H1 (cell line): Measurements from ENCODE around the gene SSX2IP. TPM values are rescaled to one million over a fixed set of nuclear protein-coding genes. Genes with fewer than 3 reads are reported as not detected.

Experiments used
- CTCF ChIA-PET: fragments of 300-600 bp; sonication (Branson Sonifier 250); formaldehyde crosslinking; loops from one replicate; lab custom pipeline; 2021; ENCODE audit not compliant: partially characterized antibody; lab: Charles Lee
- POLR2A ChIA-PET: fragments of 300-600 bp; sonication (Branson Sonifier 250); formaldehyde crosslinking; loops from one replicate; lab custom pipeline; 2021; ENCODE audit warnings: inconsistent platforms; ENCODE audit not compliant: partially characterized antibody; lab: Charles Lee
- DNase-seq, 2 experiments: peaks; one replicate each; pipeline versions ENCODE4 v3.0.0 to v3.0.0-alpha.2; 2010 to 2022; ENCODE audit warnings: low spot score in 2 of 2, low read depth in 1 of 2, mixed read lengths in 1 of 2
- FAIRE-seq: peaks from 2 replicates; lab custom pipeline; 2011; peaks lifted over from hg19 to GRCh38; lab: Jason Lieb, UNC
- H2AFZ ChIP-seq: 2 replicates; pipeline ENCODE4 v1.8.1; 2012; ENCODE audit warnings: low read length, inconsistent platforms
- H2AK5ac ChIP-seq: 2 replicates; pipeline ENCODE4 v1.6.1; 2013; ENCODE audit warnings: low read depth, low read length
- H2BK120ac ChIP-seq: replicated peaks from 2 replicates; pipeline ENCODE3; 2013; ENCODE audit warnings: low read depth, low read length, inconsistent platforms
- H2BK12ac ChIP-seq: 2 replicates; pipeline ENCODE4 v1.6.1; 2013; ENCODE audit warnings: low read depth, low read length
- H2BK15ac ChIP-seq: 2 replicates; pipeline ENCODE4 v1.6.1; 2013; ENCODE audit warnings: low read length
- H2BK20ac ChIP-seq: 2 replicates; pipeline ENCODE4 v1.6.1; 2013; ENCODE audit warnings: low read length
- H2BK5ac ChIP-seq: 2 replicates; pipeline ENCODE4 v1.6.1; 2013; ENCODE audit warnings: low read depth, low read length
- H3K14ac ChIP-seq: 2 replicates; pipeline ENCODE4 v1.6.1; 2013; ENCODE audit warnings: inconsistent platforms; ENCODE audit not compliant: insufficient read length
- H3K18ac ChIP-seq: 2 replicates; pipeline ENCODE4 v1.6.1; 2013; ENCODE audit warnings: low read length; ENCODE audit errors: extremely low read depth
- H3K23ac ChIP-seq: 2 replicates; pipeline ENCODE4 v1.6.1; 2013; ENCODE audit warnings: inconsistent platforms; ENCODE audit not compliant: insufficient read length
- H3K23me2 ChIP-seq: 2 replicates; pipeline ENCODE4 v1.6.1; 2013; ENCODE audit warnings: low read depth, low read length
- H3K27ac ChIP-seq: 2 replicates; pipeline ENCODE4 v1.6.1; 2011; ENCODE audit warnings: low read depth, low read length, inconsistent platforms
- H3K27me3 ChIP-seq, 4 experiments: replicated peaks in 1 of 4; 1 replicate in 1 of 4; 2 replicates in 3 of 4; pipeline versions ENCODE4 v1.6.1 to v1.8.1; 2011 to 2013; ENCODE audit warnings: low read length in 3 of 4, mild to moderate bottlenecking in 3 of 4, inconsistent platforms in 2 of 4, mixed read lengths in 2 of 4, moderate library complexity in 1 of 4; ENCODE audit not compliant: control insufficient read depth in 3 of 4, insufficient read depth in 3 of 4; ENCODE audit errors: extremely low read depth in 1 of 4
- H3K36me3 ChIP-seq, 4 experiments: 2 replicates each; pipeline versions ENCODE4 v1.6.1 to v1.8.1; 2011 to 2013; ENCODE audit warnings: mild to moderate bottlenecking in 4 of 4, low read length in 3 of 4, moderate library complexity in 2 of 4, control low read depth in 1 of 4, inconsistent platforms in 1 of 4; ENCODE audit not compliant: insufficient read depth in 4 of 4, control insufficient read depth in 2 of 4
- H3K4ac ChIP-seq: replicated peaks from 2 replicates; pipeline ENCODE3; 2013; ENCODE audit warnings: low read length, low read depth, mixed read lengths, inconsistent platforms; ENCODE audit not compliant: insufficient read length
- H3K4me1 ChIP-seq, 4 experiments: replicated peaks in 1 of 4; 1 replicate in 1 of 4; 2 replicates in 3 of 4; pipeline versions ENCODE4 v1.6.1 to v1.8.1; 2011 to 2013; ENCODE audit warnings: low read length in 3 of 4, inconsistent platforms in 2 of 4, mixed read lengths in 1 of 4; ENCODE audit not compliant: insufficient read depth in 4 of 4, control insufficient read depth in 3 of 4
- H3K4me2 ChIP-seq, 2 experiments: 2 replicates each; pipeline versions ENCODE4 v1.6.1 to v1.8.1; 2011 to 2013; ENCODE audit warnings: low read depth in 2 of 2, low read length in 2 of 2, control low read depth in 1 of 2, inconsistent platforms in 1 of 2, mild to moderate bottlenecking in 1 of 2; ENCODE audit not compliant: insufficient read depth in 1 of 2
- H3K4me3 ChIP-seq, 4 experiments: fragments of 200-600, 300-600 bp in 1 of 4; sonication (generic), shearing (Covaris generic), sonication (Bioruptor Twin) in 1 of 4; 2 replicates each; pipeline versions ENCODE4 v1.5.1 to v1.8.1; 2011 to 2016; ENCODE audit warnings: low read length in 4 of 4, low read depth in 3 of 4, control low read depth in 2 of 4, inconsistent platforms in 2 of 4, mild to moderate bottlenecking in 2 of 4, mixed read lengths in 1 of 4, moderate library complexity in 1 of 4; ENCODE audit not compliant: insufficient read depth in 2 of 4; ENCODE audit errors: extremely low read depth in 1 of 4
- H3K56ac ChIP-seq: replicated peaks from 2 replicates; pipeline ENCODE3; 2013; ENCODE audit warnings: low read depth, mild to moderate bottlenecking, mixed read lengths, low read length, inconsistent platforms; ENCODE audit not compliant: insufficient read length
- H3K79me1 ChIP-seq: 2 replicates; pipeline ENCODE4 v1.6.1; 2013; ENCODE audit warnings: low read depth, low read length, control low read depth
- H3K79me2 ChIP-seq, 2 experiments: 2 replicates each; pipeline versions ENCODE4 v1.6.1 to v1.8.1; 2012 to 2013; ENCODE audit warnings: low read length in 2 of 2, mild to moderate bottlenecking in 2 of 2, inconsistent platforms in 1 of 2; ENCODE audit not compliant: insufficient read depth in 2 of 2, control insufficient read depth in 1 of 2
- H3K9ac ChIP-seq, 4 experiments: replicated peaks in 1 of 4; 1 replicate in 1 of 4; 2 replicates in 3 of 4; pipeline versions ENCODE4 v1.6.1 to v1.8.1; 2011 to 2013; ENCODE audit warnings: low read depth in 3 of 4, low read length in 3 of 4, control low read depth in 2 of 4, mild to moderate bottlenecking in 2 of 4, moderate library complexity in 2 of 4, inconsistent platforms in 1 of 4; ENCODE audit errors: extremely low read depth in 1 of 4
- H3K9me3 ChIP-seq, 2 experiments: 2 replicates each; pipeline versions ENCODE4 v1.6.1 to v1.8.1; 2012 to 2013; ENCODE audit warnings: mild to moderate bottlenecking in 2 of 2, moderate library complexity in 2 of 2, control low read depth in 1 of 2, inconsistent platforms in 1 of 2, low read depth in 1 of 2, low read length in 1 of 2, mixed read lengths in 1 of 2; ENCODE audit not compliant: insufficient read depth in 2 of 2
- H4K20me1 ChIP-seq, 2 experiments: replicated peaks in 1 of 2; 2 replicates each; pipeline versions ENCODE3 to v1.8.1; 2011 to 2013; ENCODE audit warnings: inconsistent platforms in 2 of 2, low read length in 2 of 2, mild to moderate bottlenecking in 1 of 2; ENCODE audit not compliant: insufficient read depth in 2 of 2, control insufficient read depth in 1 of 2
- H4K5ac ChIP-seq: 2 replicates; pipeline ENCODE4 v1.6.1; 2013; ENCODE audit warnings: low read length, low read depth, mixed read lengths, inconsistent platforms; ENCODE audit not compliant: insufficient read length
- H4K8ac ChIP-seq: 2 replicates; pipeline ENCODE4 v1.8.0; 2013; ENCODE audit warnings: mild to moderate bottlenecking, moderate library complexity, low read length, inconsistent platforms; ENCODE audit not compliant: insufficient read depth; ENCODE audit errors: extremely low read depth
- H4K91ac ChIP-seq: replicated peaks from 2 replicates; pipeline ENCODE3; 2013; ENCODE audit warnings: low read length, mixed read lengths, inconsistent platforms; ENCODE audit not compliant: insufficient read length
- CHD1 ChIP-seq: IDR thresholded peaks from 2 replicates; pipeline ENCODE4 v1.6.1; 2012; ENCODE audit warnings: low read depth, low read length, improper control_type of control experiment
- TCF12 ChIP-seq: IDR thresholded peaks from 2 replicates; pipeline ENCODE4 v1.6.1; 2011; ENCODE audit warnings: low read depth, mild to moderate bottlenecking, low read length
- WGBS, 2 experiments: shearing (Covaris generic) in 1 of 2; methylation state at CpG; one replicate each; pipeline versions ENCODE4 v1.1.6 to v1.1.7; 2013 to 2015; ENCODE audit warnings: low lambda C conversion rate in 2 of 2, mixed read lengths in 2 of 2, inconsistent platforms in 1 of 2, low coverage in 1 of 2, missing lambda C conversion rate in 1 of 2; ENCODE audit not compliant: insufficient replicate concordance in 2 of 2, insufficient coverage in 1 of 2, insufficient read length in 1 of 2; ENCODE audit errors: extremely low coverage in 1 of 2, missing lambda C conversion rate in 1 of 2; 5-methylcytosine and 5-hydroxymethylcytosine counted together
- polyA plus RNA-seq, 7 experiments: library from polyadenylated mRNA; depleted of rRNA in 3 of 7; stranded (reverse) in 5 of 7; unstranded in 2 of 7; fragments of >200 nt in 5 of 7; fragments of 200-250 nt in 2 of 7; gene quantifications; 1 replicate in 5 of 7; 2 replicates in 1 of 7; 4 replicates in 1 of 7; pipeline versions ENCODE4 v1.2.1 to v1.2.3, GENCODE V29; 2011 to 2013; ENCODE audit warnings: missing spikeins in 2 of 7, mixed read lengths in 2 of 7
- total RNA-seq: library from RNA; stranded (reverse); fragmentation: NEBNext Ultra II Directional; extraction: Animal tissue kit (Norgen Biotek cat#: 25700); gene quantifications from 2 replicates; pipeline ENCODE4 v1.2.1, GENCODE V29; 2021

The SSX2IP gene
- total and polyA plus RNA-seq, 2 of the 8 experiments (the other 6 are each of a cell fraction or from before 2014, with no cell fraction given) = 4.0 to 31.3 TPM

DNA sequence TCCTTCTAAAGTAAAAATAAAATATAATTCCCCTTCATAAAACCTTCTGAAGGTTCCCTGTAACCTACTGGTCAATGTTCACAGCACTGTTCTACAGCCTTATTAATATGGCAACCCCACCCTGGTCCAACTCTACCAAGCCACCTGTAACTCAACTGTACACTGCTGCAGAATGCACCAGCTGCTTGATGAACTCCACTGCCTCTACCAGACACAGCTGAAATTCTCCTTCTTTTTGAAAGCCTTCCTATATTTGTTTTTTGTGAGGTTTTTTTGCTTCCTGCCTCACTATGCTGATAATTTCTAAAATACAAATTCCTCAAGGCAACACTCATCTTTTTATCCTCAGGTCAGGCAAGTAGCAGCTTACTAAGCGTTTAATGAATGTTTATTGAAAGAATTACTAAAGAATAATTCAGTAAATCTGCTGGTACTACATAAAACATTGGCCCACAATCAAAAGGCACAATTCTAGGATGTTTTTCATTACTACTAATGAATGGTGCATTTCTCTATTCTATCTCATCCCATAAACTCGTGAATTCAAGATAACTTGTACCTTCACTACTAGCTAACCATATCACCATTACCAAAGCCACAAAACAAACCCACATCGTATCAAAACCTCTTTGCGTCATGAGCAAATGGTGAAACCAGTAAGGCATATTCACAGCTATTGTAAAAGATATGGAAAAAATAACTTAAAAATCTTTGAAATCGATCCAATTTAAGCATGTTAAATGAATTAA, 2.4 kb downstream of the SSX2IP start:
- TF ChIP-seq CHD1 (no peak), TCF12 (no peak)
- TF ChIP-seq, all 59 proteins: peak for 0
- no peak overlapping the region for H3K18ac ChIP-seq
- no peak overlapping the region for H3K9ac ChIP-seq
- no peak overlapping the region for H2BK12ac ChIP-seq
- no peak overlapping the region for H3K4ac ChIP-seq
- no peak overlapping the region for H2BK15ac ChIP-seq
- FAIRE-seq (no peak), DNase-seq (no peak)
- no peak overlapping the region for H2AK5ac ChIP-seq
- peaks cover 2 to 7% (median 3%) of the 10 kb centered on the region in 4 experiments; a peak in 4 of 7 replicates for H3K4me1 ChIP-seq
- no peak overlapping the region for H2BK20ac ChIP-seq
- H3K4me3 ChIP-seq = peak overlapping the region in 1 of 4 experiments; percentile 89; a peak in 2 of 8 replicates
- ChIA-PET POLR2A (interaction anchor here (1.6 to 4.1 kb wide), 2 partner anchors 10 to 36 kb away, joined by 4 to 33 read pairs; no protein-coding TSS in a partner anchor), CTCF (interaction anchor here (1.1 to 2.4 kb wide), 6 partner anchors 14 to 257 kb away, joined by 3 to 16 read pairs (median 3); no protein-coding TSS in a partner anchor)
- H4K5ac ChIP-seq = no peak overlapping the region
- peaks cover 7% of the 10 kb centered on the region; the same call in 1 of the 2 replicates for H3K23me2 ChIP-seq
- H3K9me3 ChIP-seq = no peaks in the 10 kb centered on the region
- no peak overlapping the region for H4K91ac ChIP-seq
- H2BK5ac ChIP-seq = no peak overlapping the region
- H3K79me1 ChIP-seq = peaks cover 2% of the 10 kb centered on the region
- peaks cover 8 to 67% of the 10 kb centered on the region in 2 experiments; a peak in 3 of 4 replicates for H3K79me2 ChIP-seq
- H2AFZ ChIP-seq = no peak overlapping the region
- no peak overlapping the region for H3K23ac ChIP-seq
- H3K27ac ChIP-seq = no peak overlapping the region
- H3K4me2 ChIP-seq = peak overlapping the region in 1 of 2 experiments; percentile 69; a peak in 1 of 4 replicates
- WGBS, 2 experiments = 85% methylated on average over 5 of the region's 5 CpGs; no CpG with 5 or more reads in 1 of the 2 experiments
- H2BK120ac ChIP-seq = no peak overlapping the region
- no peak overlapping the region for H3K56ac ChIP-seq
- H3K14ac ChIP-seq = no peak overlapping the region
- no peaks in the 10 kb centered on the region for H3K36me3 ChIP-seq
- peaks cover 0 to 2% of the 10 kb centered on the region in 2 experiments for H4K20me1 ChIP-seq
- H3K27me3 ChIP-seq = no peaks in the 10 kb centered on the region
- no peak overlapping the region for H4K8ac ChIP-seq
